GM12878 (cell line): Measurements from ENCODE around the gene PIEZO2. TPM values are rescaled to one million over a fixed set of nuclear protein-coding genes. Genes with fewer than 3 reads are reported as not detected.
A peak's percentile ranks its signal among the peaks of the same experiment; 100 is the strongest.

ENCODE experiments used
- ATAC-seq: fragments of 200-7000 bp; cut with Tn5 transposase; 3 replicates; pipeline ENCODE4 v1.9.1; 2020; ENCODE audit warnings: mild to moderate bottlenecking, moderate library complexity
- BruUV-seq: library from RNA; stranded (reverse); fragments of 400-500 nt; replicated peaks from 2 replicates; lab custom pipeline; 2021; lab: Mats Ljungman, UMichigan
- CTCF ChIA-PET: fragments of 300-600 bp; sonication (Branson Sonifier 250); formaldehyde crosslinking; extraction: SDS; loops from one replicate; lab custom pipeline; 2021; ENCODE audit warnings: inconsistent platforms; lab: Yijun Ruan, JAX
- POLR2A ChIA-PET: fragments of 350-600 bp; formaldehyde crosslinking; extraction: SDS; loops from one replicate; lab custom pipeline; 2021; ENCODE audit warnings: inconsistent platforms; lab: Charles Lee
- RAD21 ChIA-PET: fragments of 300-600 bp; sonication (Branson Sonifier 250); formaldehyde crosslinking; loops from one replicate; lab custom pipeline; 2023; ENCODE audit warnings: antibody characterized with exemption; ENCODE audit not compliant: unreplicated experiment; lab: Charles Lee
- SMC1A ChIA-PET: fragments of 300-600 bp; sonication (Branson Sonifier 250); formaldehyde crosslinking; loops from one replicate; lab custom pipeline; 2023; ENCODE audit not compliant: unreplicated experiment, uncharacterized antibody; lab: Charles Lee
- DNase-seq: peaks from one replicate; pipeline ENCODE4 v3.0.0-alpha.2; 2011; ENCODE audit warnings: low read depth, low spot score
- FAIRE-seq: peaks from 3 replicates; lab custom pipeline; 2011; peaks lifted over from hg19 to GRCh38; lab: Jason Lieb, UNC
- H2AFZ ChIP-seq: 2 replicates; pipeline ENCODE4 v1.6.0; 2011; ENCODE audit warnings: low read depth, low read length, control low read depth; ENCODE audit not compliant: control insufficient read depth
- H3K27ac ChIP-seq: 2 replicates; pipeline ENCODE4 v1.5.1; 2011; ENCODE audit warnings: control low read depth; ENCODE audit not compliant: control insufficient read depth, insufficient read depth
- H3K27me3 ChIP-seq, 2 experiments: replicated peaks in 1 of 2; 2 replicates each; pipeline versions ENCODE4 v1.6.0 to v1.6.1; 2011; ENCODE audit warnings: low read length in 1 of 2; ENCODE audit not compliant: control insufficient read depth in 2 of 2, insufficient read depth in 2 of 2
- H3K36me3 ChIP-seq, 2 experiments: 2 replicates each; pipeline ENCODE4 v1.5.1; 2011; ENCODE audit warnings: low read length in 1 of 2; ENCODE audit not compliant: control insufficient read depth in 2 of 2, insufficient read depth in 2 of 2
- H3K4me1 ChIP-seq: 2 replicates; pipeline ENCODE4 v1.6.1; 2011; ENCODE audit warnings: mild to moderate bottlenecking, low read length, moderate library complexity, mixed read lengths; ENCODE audit not compliant: control insufficient read depth, insufficient read depth
- H3K4me2 ChIP-seq: 2 replicates; pipeline ENCODE4 v1.6.0; 2011; ENCODE audit warnings: control low read depth; ENCODE audit not compliant: control insufficient read depth, insufficient read depth
- H3K4me3 ChIP-seq: fragments of 200-600 bp; sonication (generic); 2 replicates; pipeline ENCODE4 v1.5.1; 2016
- H3K79me2 ChIP-seq: 2 replicates; pipeline ENCODE4 v1.6.0; 2011; ENCODE audit warnings: low read length; ENCODE audit not compliant: control insufficient read depth, insufficient read depth
- H3K9ac ChIP-seq: 2 replicates; pipeline ENCODE4 v1.8.0; 2011; ENCODE audit warnings: low read length, control low read depth, mixed read lengths; ENCODE audit not compliant: control insufficient read depth, insufficient read depth
- H3K9me3 ChIP-seq: replicated peaks from 3 replicates; pipeline ENCODE4 v1.5.1; 2011; ENCODE audit warnings: mild to moderate bottlenecking, low read length; ENCODE audit not compliant: control insufficient read depth, insufficient read depth
- H4K20me1 ChIP-seq: 2 replicates; pipeline ENCODE4 v1.6.0; 2011; ENCODE audit not compliant: control insufficient read depth, insufficient read depth
- BHLHE40 ChIP-seq, 2 experiments: fragments of 450-650 bp in 1 of 2; IDR thresholded peaks; 2 replicates each; pipeline ENCODE4 v1.6.1; 2011 to 2017; ENCODE audit warnings: low read depth in 2 of 2, borderline replicate concordance in 1 of 2, improper control_type of control experiment in 1 of 2, low read length in 1 of 2, mild to moderate bottlenecking in 1 of 2
- CBFB ChIP-seq: IDR thresholded peaks from 2 replicates; pipeline ENCODE4 v1.6.1; 2016; ENCODE audit warnings: antibody characterized with exemption, low read depth
- CREM ChIP-seq: IDR thresholded peaks from 2 replicates; pipeline ENCODE4 v1.6.1; 2014; ENCODE audit warnings: antibody characterized with exemption, low read depth
- EED ChIP-seq: sonication (generic); IDR thresholded peaks from 2 replicates; pipeline ENCODE4 v1.6.1; 2016; ENCODE audit warnings: antibody characterized with exemption, low read depth
- ETV6 ChIP-seq, 2 experiments: fragments of 450-650 bp in 1 of 2; IDR thresholded peaks in 1 of 2; conservative IDR thresholded peaks in 1 of 2; 2 replicates each; pipeline ENCODE4 v1.6.1; 2014; ENCODE audit warnings: antibody characterized with exemption in 1 of 2, borderline replicate concordance in 1 of 2, low read depth in 1 of 2, mild to moderate bottlenecking in 1 of 2, moderate library complexity in 1 of 2
- MEF2B ChIP-seq: fragments of 450-650 bp; IDR thresholded peaks from 2 replicates; pipeline ENCODE4 v1.6.1; 2018; ENCODE audit warnings: mild to moderate bottlenecking, moderate library complexity; ENCODE audit not compliant: partially characterized antibody, poor library complexity, severe bottlenecking
- NFIC ChIP-seq: IDR thresholded peaks from 2 replicates; pipeline ENCODE4 v1.6.1; 2012; ENCODE audit warnings: low read depth, mild to moderate bottlenecking, inconsistent platforms, low read length, moderate library complexity
- NR2F1 ChIP-seq: fragments of 450-650 bp; conservative IDR thresholded peaks from 2 replicates; pipeline ENCODE4 v1.6.1; 2017; ENCODE audit warnings: mild to moderate bottlenecking
- PKNOX1 ChIP-seq: fragments of 450-650 bp; IDR thresholded peaks from 2 replicates; pipeline ENCODE4 v1.6.1; 2016; ENCODE audit warnings: mild to moderate bottlenecking
- RUNX3 ChIP-seq: IDR thresholded peaks from 2 replicates; pipeline ENCODE4 v1.6.1; 2012; ENCODE audit warnings: low read length, inconsistent platforms
- SMARCA5 ChIP-seq: fragments of 450-650 bp; IDR thresholded peaks from 2 replicates; pipeline ENCODE4 v1.6.1; 2017; ENCODE audit warnings: mild to moderate bottlenecking
- TCF12 ChIP-seq: IDR thresholded peaks from 2 replicates; pipeline ENCODE4 v1.6.1; 2011; ENCODE audit warnings: low read depth, mild to moderate bottlenecking, low read length
- TCF3 ChIP-seq: IDR thresholded peaks from 2 replicates; pipeline ENCODE4 v1.6.1; 2012; ENCODE audit warnings: low read depth, mild to moderate bottlenecking, low read length, borderline replicate concordance; ENCODE audit not compliant: insufficient read depth
- USF1 ChIP-seq: IDR thresholded peaks from 2 replicates; pipeline ENCODE4 v1.6.1; 2011; ENCODE audit warnings: borderline replicate concordance, low read depth, mild to moderate bottlenecking, moderate library complexity, mixed read lengths, low read length; ENCODE audit not compliant: insufficient read depth; ENCODE audit errors: extremely low read length
- WGBS: methylation state at CpG from one replicate; pipeline ENCODE4 v1.1.6; 2016; ENCODE audit warnings: low lambda C conversion rate; ENCODE audit not compliant: insufficient replicate concordance, insufficient coverage; ENCODE audit errors: missing lambda C conversion rate; 5-methylcytosine and 5-hydroxymethylcytosine counted together
- in situ Hi-C: fragments of 300-500 bp; cut with MboI; formaldehyde crosslinking; loops from 9 replicates; pipeline ENCODE4 v1.14.3; 2018; ENCODE audit warnings: mixed read lengths
- intact Hi-C: fragments of 100-400 bp; cut with micrococcal nuclease; formaldehyde crosslinking; loops from one replicate; pipeline ENCODE4 v1.14.2; 2022; ENCODE audit not compliant: unreplicated experiment
- polyA plus RNA-seq, 11 experiments: library from polyadenylated mRNA; depleted of rRNA in 4 of 11; unstranded in 6 of 11; stranded (reverse) in 5 of 11; fragments of >200 nt; fragmentation: Nextera tagmentation in 4 of 11; fragmentation: Illumina TruSeq in 1 of 11; extraction: Ambion mirVana in 4 of 11; extraction: Trizol in 1 of 11; gene quantifications; 1 replicate in 1 of 11; 2 replicates in 10 of 11; pipeline versions ENCODE4 v1.2.1 to v1.2.3, GENCODE V29; 2011 to 2016; ENCODE audit warnings: inconsistent platforms in 2 of 11, missing spikeins in 2 of 11, low read depth in 1 of 11
- total RNA-seq, 4 experiments: library from RNA; depleted of rRNA in 3 of 4; stranded (reverse); fragments of >200 nt in 3 of 4; fragmentation: Illumina TruSeq in 1 of 4; extraction: Trizol in 1 of 4; gene quantifications; 2 replicates each; pipeline versions ENCODE4 v1.2.1 to v1.2.3, GENCODE V29; 2013 to 2021

PIEZO2 gene
- total and polyA plus RNA-seq, 10 of the 15 experiments (the other 5 are each of a cell fraction or from before 2014, with no cell fraction given), result 6.7 to 42.3 (median 27.4) TPM

- WGBS, result 8% methylated on average over 4 of the region's 4 CpGs
- peak; percentile 74 for ATAC-seq
- SMC1A ChIA-PET, result interaction anchor here (1.2 to 12.1 kb wide), 3 partner anchors 9 to 599 kb away, joined by 4 to 256 read pairs (median 6); no protein-coding TSS in a partner anchor
Observed at GRCh38 chr18:11159844-11160243, 10.5 kb upstream of the PIEZO2 start.

More at GRCh38 chr18:11159844-11160243, 10.5 kb upstream of the PIEZO2 start:
- H3K9me3 ChIP-seq, result no peaks in the 10 kb centered on the region
- ChIA-PET POLR2A (no interaction called here), CTCF (interaction anchor here (1.3 to 4.8 kb wide), 2 partner anchors 372 to 599 kb away, joined by 7 to 33 read pairs; no protein-coding TSS in a partner anchor), RAD21 (interaction anchor here (0.7 kb wide), 1 partner anchor 63 kb away, joined by 3 read pairs; no protein-coding TSS in a partner anchor)
- DNase-seq (no peak), FAIRE-seq (no peak)
- no peak overlapping the region for H2AFZ ChIP-seq
- H3K4me3 ChIP-seq, result no peak overlapping the region
- no peak overlapping the region for H3K27ac ChIP-seq
- H3K4me2 ChIP-seq, result no peak overlapping the region
- intact Hi-C loops (loop anchor here (5.0 to 10.0 kb wide), 3 partner anchors 355 to 1195 kb away; no protein-coding TSS in a partner anchor), in situ Hi-C loops (loop anchor here (5.0 kb wide), 1 partner anchor 373 kb away; no protein-coding TSS in a partner anchor)
- BruUV-seq, result no TSS peak
- no peaks in the 10 kb centered on the region for H3K36me3 ChIP-seq
- no peaks in the 10 kb centered on the region for H3K27me3 ChIP-seq
- H3K4me1 ChIP-seq, result peaks cover 18% of the 10 kb centered on the region
- no peaks in the 10 kb centered on the region for H4K20me1 ChIP-seq
- no peaks in the 10 kb centered on the region for H3K79me2 ChIP-seq
- H3K9ac ChIP-seq, result no peak overlapping the region
- peak; percentile 55 for TF ChIP-seq PKNOX1
- no peak for TF ChIP-seq MEF2B
- 0 out of 2 replicates have a peak, but pooled peaks have one; percentile 18 for TF ChIP-seq CBFB
- TF ChIP-seq BHLHE40 (IDR thresholded peaks at IDR 0.05; ENCODE audit: borderline replicate concordance in 1 of 2, low read depth in 2 of 2, low read length in 1 of 2), result peak in 1 of 2 experiments; percentile 18; a peak in 1 of 4 replicates
- no peak for TF ChIP-seq USF1
- peak; percentile 52; the same call in 1 of the 2 replicates for TF ChIP-seq NR2F1
- no peak for TF ChIP-seq ETV6 (conservative IDR thresholded peaks at IDR 0.05 in 1 of 2, IDR thresholded peaks at IDR 0.05 in 1 of 2; ENCODE audit: borderline replicate concordance in 1 of 2, low read depth in 1 of 2)
- TF ChIP-seq TCF12, result peak; percentile 67; the same call in 1 of the 2 replicates
- TF ChIP-seq NFIC, result 0 out of 2 replicates have a peak, but pooled peaks have one; percentile 17
- peak; percentile 46; the same call in 1 of the 2 replicates for TF ChIP-seq EED
- peak; percentile 82 for TF ChIP-seq RUNX3
- peak; percentile 63; the same call in 1 of the 2 replicates for TF ChIP-seq TCF3
- no peak for TF ChIP-seq CREM
- no peak for TF ChIP-seq SMARCA5
